Mammary epithelial cell (primary cell): ENCODE data around the gene NXN.
"Not testable (repeated sequence)": the region's sequence is repeated elsewhere in the genome, so short reads cannot be mapped to it uniquely, and the experiment has no call there.

Experiments used
- EZH2 ChIP-seq: IDR thresholded peaks from 2 replicates; pipeline ENCODE4 v1.6.1; 2012; ENCODE audit warnings: low read length, inconsistent platforms, borderline replicate concordance
- TF ChIP-seq, protein P1 (sequence below), 2 donors: IDR thresholded peaks in 1 of 2; conservative IDR thresholded peaks in 1 of 2; 2 replicates each; pipeline ENCODE4 v1.5.1; 2011 to 2012; ENCODE audit warnings: inconsistent platforms in 2 of 2, low read length in 2 of 2, mild to moderate bottlenecking in 2 of 2, control low read depth in 1 of 2, low read depth in 1 of 2; ENCODE audit not compliant: insufficient read depth in 1 of 2; ENCODE audit errors: extremely low read depth in 1 of 2

DNA sequence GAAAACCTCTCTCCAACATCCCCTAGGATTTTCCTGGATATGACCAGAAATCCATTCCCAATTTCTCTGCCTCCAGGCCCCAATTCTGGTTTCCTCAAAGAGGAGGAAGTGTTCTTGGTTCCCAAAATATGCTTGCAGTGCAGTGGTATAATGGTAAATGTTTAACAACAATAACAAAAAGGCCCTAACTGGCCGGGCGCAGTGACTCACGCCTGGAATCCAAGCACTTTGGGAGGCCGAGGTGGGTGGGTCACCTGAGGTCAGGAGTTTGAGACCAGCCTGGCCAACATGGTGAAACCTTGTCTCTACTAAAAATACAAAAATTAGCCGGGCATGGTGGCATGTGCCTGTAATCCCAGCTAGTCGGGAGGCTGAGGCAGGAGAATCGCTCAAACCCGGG, 15.7 kb upstream of the NXN start:
- TF ChIP-seq, protein P1, sequence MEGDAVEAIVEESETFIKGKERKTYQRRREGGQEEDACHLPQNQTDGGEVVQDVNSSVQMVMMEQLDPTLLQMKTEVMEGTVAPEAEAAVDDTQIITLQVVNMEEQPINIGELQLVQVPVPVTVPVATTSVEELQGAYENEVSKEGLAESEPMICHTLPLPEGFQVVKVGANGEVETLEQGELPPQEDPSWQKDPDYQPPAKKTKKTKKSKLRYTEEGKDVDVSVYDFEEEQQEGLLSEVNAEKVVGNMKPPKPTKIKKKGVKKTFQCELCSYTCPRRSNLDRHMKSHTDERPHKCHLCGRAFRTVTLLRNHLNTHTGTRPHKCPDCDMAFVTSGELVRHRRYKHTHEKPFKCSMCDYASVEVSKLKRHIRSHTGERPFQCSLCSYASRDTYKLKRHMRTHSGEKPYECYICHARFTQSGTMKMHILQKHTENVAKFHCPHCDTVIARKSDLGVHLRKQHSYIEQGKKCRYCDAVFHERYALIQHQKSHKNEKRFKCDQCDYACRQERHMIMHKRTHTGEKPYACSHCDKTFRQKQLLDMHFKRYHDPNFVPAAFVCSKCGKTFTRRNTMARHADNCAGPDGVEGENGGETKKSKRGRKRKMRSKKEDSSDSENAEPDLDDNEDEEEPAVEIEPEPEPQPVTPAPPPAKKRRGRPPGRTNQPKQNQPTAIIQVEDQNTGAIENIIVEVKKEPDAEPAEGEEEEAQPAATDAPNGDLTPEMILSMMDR (conservative IDR thresholded peaks at IDR 0.05 in 1 of 2, IDR thresholded peaks at IDR 0.05 in 1 of 2; ENCODE audit: extremely low read depth in 1 of 2, insufficient read depth in 1 of 2, low read depth in 1 of 2, low read length in 2 of 2): not testable (repeated sequence)
- TF ChIP-seq EZH2: not testable (repeated sequence)
